DOHH2 (cell line): Measurements from ENCODE around the gene BMP6.

Source experiments
- H3F3A ChIP-seq: fragments of 200-600 bp; sonication (generic), shearing (Covaris generic); 2 replicates; pipeline ENCODE4 v1.6.0; 2016; ENCODE audit warnings: antibody characterized with exemption, mild to moderate bottlenecking; ENCODE audit not compliant: control insufficient read depth, insufficient read depth
- H3K27ac ChIP-seq: fragments of 200-600 bp; sonication (generic); 2 replicates; pipeline ENCODE4 v1.5.1; 2014; ENCODE audit warnings: low read depth, mild to moderate bottlenecking, low read length, moderate library complexity
- H3K27me3 ChIP-seq: fragments of 200-600 bp; sonication (generic); 2 replicates; pipeline ENCODE4 v1.6.1; 2014; ENCODE audit warnings: mild to moderate bottlenecking, low read length, mixed read lengths; ENCODE audit not compliant: control insufficient read depth
- H3K36me3 ChIP-seq: fragments of 200-600 bp; sonication (generic); 2 replicates; pipeline ENCODE4 v1.6.1; 2014; ENCODE audit warnings: mild to moderate bottlenecking, low read length, moderate library complexity, mixed read lengths; ENCODE audit not compliant: control insufficient read depth
- H3K4me1 ChIP-seq: fragments of 200-600 bp; sonication (generic); 2 replicates; pipeline ENCODE4 v1.6.1; 2014; ENCODE audit warnings: mild to moderate bottlenecking, low read length, mixed read lengths; ENCODE audit not compliant: control insufficient read depth
- H3K4me2 ChIP-seq: fragments of 200-600 bp; sonication (generic); 2 replicates; pipeline ENCODE4 v1.6.0; 2014; ENCODE audit warnings: mild to moderate bottlenecking, low read length, moderate library complexity
- H3K4me3 ChIP-seq: fragments of 200-600 bp; sonication (generic); 2 replicates; pipeline ENCODE4 v1.5.1; 2014; ENCODE audit warnings: mild to moderate bottlenecking, low read length, mixed read lengths
- H3K79me2 ChIP-seq: fragments of 200-600 bp; sonication (generic); 2 replicates; pipeline ENCODE4 v1.6.1; 2014; ENCODE audit warnings: mild to moderate bottlenecking, low read length, mixed read lengths; ENCODE audit not compliant: control insufficient read depth
- H3K9me2 ChIP-seq: fragments of 200-600 bp; sonication (generic); replicated peaks from 2 replicates; pipeline ENCODE4 v1.6.1; 2014; ENCODE audit warnings: mild to moderate bottlenecking, low read length, mixed read lengths; ENCODE audit not compliant: control insufficient read depth
- H3K9me3 ChIP-seq: fragments of 200-600 bp; sonication (generic); 2 replicates; pipeline ENCODE4 v1.6.1; 2014; ENCODE audit warnings: antibody characterized with exemption, low read length, mixed read lengths; ENCODE audit not compliant: control insufficient read depth, insufficient read depth
- H4K20me1 ChIP-seq: fragments of 200-600 bp; sonication (generic); 2 replicates; pipeline ENCODE4 v1.6.0; 2014; ENCODE audit warnings: low read depth, mild to moderate bottlenecking, antibody characterized with exemption, low read length, moderate library complexity; ENCODE audit not compliant: control insufficient read depth, insufficient read depth
- CTCF ChIP-seq: fragments of 200-600 bp; sonication (generic); IDR thresholded peaks from one replicate; pipeline ENCODE4 v1.5.1; 2014; ENCODE audit warnings: antibody characterized with exemption, mild to moderate bottlenecking, low read depth, low read length; ENCODE audit not compliant: poor library complexity, severe bottlenecking
- EZH2phosphoT487 ChIP-seq: fragments of 200-600 bp; sonication (generic); IDR thresholded peaks from 2 replicates; pipeline ENCODE4 v1.6.1; 2017; ENCODE audit warnings: borderline replicate concordance, mild to moderate bottlenecking, antibody characterized with exemption, low read length, moderate library complexity, mixed read lengths

Gene BMP6

GRCh38 chr6:7924867-7925266, 199.0 kb downstream of the BMP6 start:
- TF ChIP-seq CTCF, result no peak
- no peak for TF ChIP-seq EZH2phosphoT487
- Histone ChIP-seq H3K4me1 (no peaks in the 10 kb centered on the region), H3K27ac (no peak overlapping the region), H3F3A (no peaks in the 10 kb centered on the region), H3K27me3 (no peaks in the 10 kb centered on the region), H3K9me2 (no peaks in the 10 kb centered on the region; the same call in 1 of the 2 replicates), H4K20me1 (no peaks in the 10 kb centered on the region), H3K79me2 (no peaks in the 10 kb centered on the region), H3K4me3 (no peak overlapping the region), H3K9me3 (no peaks in the 10 kb centered on the region), H3K36me3 (no peaks in the 10 kb centered on the region), H3K4me2 (no peak overlapping the region)
